ENCODE results near the gene MIR17HG. TPM values are rescaled to one million over a fixed set of nuclear protein-coding genes. Genes with fewer than 3 reads are reported as not detected.

The MIR17HG gene
- total and polyA plus RNA-seq, 2 donors (not counting 1 experiment from before 2014, with no cell fraction given): 0.42 to 3.3 TPM

DNA sequence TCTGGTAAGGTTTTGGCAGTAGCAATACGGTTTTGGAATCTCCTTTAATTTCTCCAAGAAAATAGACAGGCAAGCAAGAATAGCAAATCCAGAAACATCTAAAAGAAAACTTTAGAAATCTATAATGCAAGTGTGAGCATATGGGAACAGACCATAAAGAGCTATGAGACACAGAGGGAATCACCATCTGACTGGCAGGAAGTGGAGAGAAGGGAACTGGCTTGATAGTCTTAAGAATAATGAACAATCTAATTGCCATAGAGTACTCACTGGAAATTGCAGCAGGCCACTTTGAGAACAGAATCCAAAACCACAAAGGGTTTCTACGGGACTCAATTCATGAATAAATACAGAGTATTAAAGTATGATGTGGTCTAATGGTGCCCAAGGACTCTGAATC, 39.6 kb upstream of the MIR17HG start:
- Histone ChIP-seq H3K36me3 (ENCODE audit: control insufficient read depth, insufficient read depth, low read length) (no peaks in the 10 kb centered on the region), H3K4me2 (ENCODE audit: extremely low read depth, insufficient read depth, low read length) (no peak overlapping the region), H2AFZ (ENCODE audit: low read length) (no peak overlapping the region), H3K4me1 (ENCODE audit: control insufficient read depth, extremely low read depth, insufficient read depth, low read length) (no peaks in the 10 kb centered on the region), H4K20me1 (ENCODE audit: control insufficient read depth, extremely low read depth, insufficient read depth, low read length) (no peaks in the 10 kb centered on the region), H3K79me2 (ENCODE audit: control insufficient read depth, insufficient read depth, low read length) (no peaks in the 10 kb centered on the region), H3K9me3 (ENCODE audit: control insufficient read depth, insufficient read depth, low read depth, low read length) (no peaks in the 10 kb centered on the region), H3K27ac (ENCODE audit: insufficient read depth, low read length) (no peak overlapping the region), H3K27me3 (ENCODE audit: control insufficient read depth, insufficient read depth, low read length) (no peaks in the 10 kb centered on the region), H3K4me3 (replicated peaks in 1 of 4; ENCODE audit: control extremely low read depth in 1 of 4, insufficient read depth in 1 of 4, low read depth in 3 of 4, low read length in 4 of 4) (no peak overlapping the region), H3K9ac (ENCODE audit: insufficient read depth, low read length) (no peak overlapping the region)
- DNase-seq (ENCODE audit: low read depth in 2 of 2): no peak
- TF ChIP-seq EZH2 (IDR thresholded peaks at IDR 0.05; ENCODE audit: low read length, missing control alignments): no peak
- TF ChIP-seq, protein P1, sequence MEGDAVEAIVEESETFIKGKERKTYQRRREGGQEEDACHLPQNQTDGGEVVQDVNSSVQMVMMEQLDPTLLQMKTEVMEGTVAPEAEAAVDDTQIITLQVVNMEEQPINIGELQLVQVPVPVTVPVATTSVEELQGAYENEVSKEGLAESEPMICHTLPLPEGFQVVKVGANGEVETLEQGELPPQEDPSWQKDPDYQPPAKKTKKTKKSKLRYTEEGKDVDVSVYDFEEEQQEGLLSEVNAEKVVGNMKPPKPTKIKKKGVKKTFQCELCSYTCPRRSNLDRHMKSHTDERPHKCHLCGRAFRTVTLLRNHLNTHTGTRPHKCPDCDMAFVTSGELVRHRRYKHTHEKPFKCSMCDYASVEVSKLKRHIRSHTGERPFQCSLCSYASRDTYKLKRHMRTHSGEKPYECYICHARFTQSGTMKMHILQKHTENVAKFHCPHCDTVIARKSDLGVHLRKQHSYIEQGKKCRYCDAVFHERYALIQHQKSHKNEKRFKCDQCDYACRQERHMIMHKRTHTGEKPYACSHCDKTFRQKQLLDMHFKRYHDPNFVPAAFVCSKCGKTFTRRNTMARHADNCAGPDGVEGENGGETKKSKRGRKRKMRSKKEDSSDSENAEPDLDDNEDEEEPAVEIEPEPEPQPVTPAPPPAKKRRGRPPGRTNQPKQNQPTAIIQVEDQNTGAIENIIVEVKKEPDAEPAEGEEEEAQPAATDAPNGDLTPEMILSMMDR (conservative IDR thresholded peaks at IDR 0.05 in 1 of 2, IDR thresholded peaks at IDR 0.05 in 1 of 2; ENCODE audit: low read depth in 1 of 2, low read length in 2 of 2): no peak

DNA sequence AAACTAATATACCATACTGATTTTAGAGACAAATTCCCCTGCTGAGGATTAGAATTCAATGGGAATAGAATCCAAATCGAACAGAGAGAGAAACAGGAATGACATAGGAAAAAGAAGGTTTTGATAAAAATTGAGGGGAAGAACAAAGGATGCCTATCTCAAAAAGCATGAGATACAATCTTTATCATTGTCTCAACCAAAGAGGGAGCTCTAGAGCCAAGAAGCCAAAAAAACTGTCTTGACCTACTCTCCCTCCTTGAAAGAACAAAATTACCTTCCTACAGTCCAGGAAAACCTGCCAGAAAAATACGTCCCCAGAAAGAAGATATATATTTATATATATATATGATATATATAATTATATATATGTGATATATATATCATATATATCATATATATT, 39.2 kb upstream of the MIR17HG start:
- Histone ChIP-seq H3K4me1 (ENCODE audit: control insufficient read depth, extremely low read depth, insufficient read depth, low read length) (no peaks in the 10 kb centered on the region), H3K27me3 (ENCODE audit: control insufficient read depth, insufficient read depth, low read length) (no peaks in the 10 kb centered on the region), H3K27ac (ENCODE audit: insufficient read depth, low read length) (no peak overlapping the region), H2AFZ (ENCODE audit: low read length) (no peak overlapping the region), H3K9me3 (ENCODE audit: control insufficient read depth, insufficient read depth, low read depth, low read length) (no peaks in the 10 kb centered on the region), H3K9ac (ENCODE audit: insufficient read depth, low read length) (no peak overlapping the region), H3K36me3 (ENCODE audit: control insufficient read depth, insufficient read depth, low read length) (no peaks in the 10 kb centered on the region), H3K79me2 (ENCODE audit: control insufficient read depth, insufficient read depth, low read length) (no peaks in the 10 kb centered on the region), H4K20me1 (ENCODE audit: control insufficient read depth, extremely low read depth, insufficient read depth, low read length) (no peaks in the 10 kb centered on the region), H3K4me2 (ENCODE audit: extremely low read depth, insufficient read depth, low read length) (no peak overlapping the region), H3K4me3 (replicated peaks in 1 of 4; ENCODE audit: control extremely low read depth in 1 of 4, insufficient read depth in 1 of 4, low read depth in 3 of 4, low read length in 4 of 4) (no peak overlapping the region)
- no peak for DNase-seq (ENCODE audit: low read depth in 2 of 2)
- no peak for TF ChIP-seq EZH2 (IDR thresholded peaks at IDR 0.05; ENCODE audit: low read length, missing control alignments)
- TF ChIP-seq, protein P1 (conservative IDR thresholded peaks at IDR 0.05 in 1 of 2, IDR thresholded peaks at IDR 0.05 in 1 of 2; ENCODE audit: low read depth in 1 of 2, low read length in 2 of 2): peak in 1 of 2 donors; percentile 20

DNA sequence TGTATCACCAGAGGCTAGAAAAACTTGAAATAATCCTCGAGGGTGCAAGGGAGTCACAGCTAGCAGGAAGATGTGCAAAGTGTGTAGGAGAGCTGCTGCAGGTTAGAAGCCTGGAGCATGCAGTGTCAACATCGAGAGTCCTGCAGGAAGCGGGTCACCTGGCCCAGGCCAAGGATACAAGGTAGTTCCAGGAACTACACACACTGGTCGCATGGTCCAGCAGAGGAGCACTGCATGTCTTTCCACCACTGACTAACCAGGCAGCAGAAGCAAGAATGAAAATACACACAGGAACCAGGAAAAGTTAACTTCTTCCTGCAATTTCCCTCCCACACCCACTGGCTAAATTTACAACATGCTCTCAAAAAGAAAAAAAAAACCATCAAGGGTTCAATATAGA, 36.0 kb upstream of the MIR17HG start:
- Histone ChIP-seq H3K9ac (ENCODE audit: insufficient read depth, low read length) (no peak overlapping the region), H3K27ac (ENCODE audit: insufficient read depth, low read length) (no peak overlapping the region), H3K4me1 (ENCODE audit: control insufficient read depth, extremely low read depth, insufficient read depth, low read length) (no peaks in the 10 kb centered on the region), H3K9me3 (ENCODE audit: control insufficient read depth, insufficient read depth, low read depth, low read length) (no peaks in the 10 kb centered on the region), H3K79me2 (ENCODE audit: control insufficient read depth, insufficient read depth, low read length) (no peaks in the 10 kb centered on the region), H2AFZ (ENCODE audit: low read length) (no peak overlapping the region), H3K4me3 (replicated peaks in 1 of 4; ENCODE audit: control extremely low read depth in 1 of 4, insufficient read depth in 1 of 4, low read depth in 3 of 4, low read length in 4 of 4) (no peak overlapping the region), H3K36me3 (ENCODE audit: control insufficient read depth, insufficient read depth, low read length) (no peaks in the 10 kb centered on the region), H4K20me1 (ENCODE audit: control insufficient read depth, extremely low read depth, insufficient read depth, low read length) (no peaks in the 10 kb centered on the region), H3K4me2 (ENCODE audit: extremely low read depth, insufficient read depth, low read length) (no peak overlapping the region), H3K27me3 (ENCODE audit: control insufficient read depth, insufficient read depth, low read length) (no peaks in the 10 kb centered on the region)
- DNase-seq (ENCODE audit: low read depth in 2 of 2): no peak
- TF ChIP-seq, protein P1 (conservative IDR thresholded peaks at IDR 0.05 in 1 of 2, IDR thresholded peaks at IDR 0.05 in 1 of 2; ENCODE audit: low read depth in 1 of 2, low read length in 2 of 2): no peak
- no peak for TF ChIP-seq EZH2 (IDR thresholded peaks at IDR 0.05; ENCODE audit: low read length, missing control alignments)

All from fibroblast of lung (primary cell).